GM12878 (cell line): ENCODE results near the gene GATAD2B. TPM values are rescaled to one million over a fixed set of nuclear protein-coding genes. Genes with fewer than 3 reads are reported as not detected.
A peak's percentile ranks its signal among the peaks of the same experiment; 100 is the strongest.

ENCODE experiments used
- ETV6 ChIP-seq, 2 experiments: fragments of 450-650 bp in 1 of 2; IDR thresholded peaks in 1 of 2; conservative IDR thresholded peaks in 1 of 2; 2 replicates each; pipeline ENCODE4 v1.6.1; 2014; ENCODE audit warnings: antibody characterized with exemption in 1 of 2, borderline replicate concordance in 1 of 2, low read depth in 1 of 2, mild to moderate bottlenecking in 1 of 2, moderate library complexity in 1 of 2
- FOS ChIP-seq: IDR thresholded peaks from 3 replicates; pipeline ENCODE4 v1.6.1; 2011; ENCODE audit warnings: borderline replicate concordance; ENCODE audit not compliant: insufficient read length; ENCODE audit errors: extremely low read depth
- KLF5 ChIP-seq: fragments of 450-650 bp; IDR thresholded peaks from 2 replicates; pipeline ENCODE4 v1.6.1; 2014; ENCODE audit warnings: mild to moderate bottlenecking; ENCODE audit not compliant: partially characterized antibody
- MEF2A ChIP-seq: IDR thresholded peaks from 2 replicates; pipeline ENCODE4 v1.6.1; 2011; ENCODE audit warnings: low read depth, mild to moderate bottlenecking, low read length, moderate library complexity; ENCODE audit not compliant: insufficient read depth
- POLR2A ChIP-seq: IDR thresholded peaks from 2 replicates; pipeline ENCODE4 v1.6.1; 2011; ENCODE audit warnings: low read depth, mild to moderate bottlenecking, low read length
- ZNF274 ChIP-seq: IDR thresholded peaks from one replicate; pipeline ENCODE4 v1.8.0; 2011; ENCODE audit not compliant: insufficient read length, insufficient read depth
- ZNF384 ChIP-seq: IDR thresholded peaks from 2 replicates; pipeline ENCODE4 v1.6.1; 2012; ENCODE audit warnings: low read depth, mild to moderate bottlenecking, low read length, improper control_type of control experiment, borderline replicate concordance
- polyA plus RNA-seq, 11 experiments: library from polyadenylated mRNA; depleted of rRNA in 4 of 11; unstranded in 6 of 11; stranded (reverse) in 5 of 11; fragments of >200 nt; fragmentation: Nextera tagmentation in 4 of 11; fragmentation: Illumina TruSeq in 1 of 11; extraction: Ambion mirVana in 4 of 11; extraction: Trizol in 1 of 11; gene quantifications; 1 replicate in 1 of 11; 2 replicates in 10 of 11; pipeline versions ENCODE4 v1.2.1 to v1.2.3, GENCODE V29; 2011 to 2016; ENCODE audit warnings: inconsistent platforms in 2 of 11, missing spikeins in 2 of 11, low read depth in 1 of 11
- total RNA-seq, 4 experiments: library from RNA; depleted of rRNA in 3 of 4; stranded (reverse); fragments of >200 nt in 3 of 4; fragmentation: Illumina TruSeq in 1 of 4; extraction: Trizol in 1 of 4; gene quantifications; 2 replicates each; pipeline versions ENCODE4 v1.2.1 to v1.2.3, GENCODE V29; 2013 to 2021
- TF ChIP-seq, protein P1 (sequence below): fragments of 450-650 bp; IDR thresholded peaks from 2 replicates; pipeline ENCODE4 v1.6.1; 2017; ENCODE audit warnings: mild to moderate bottlenecking, moderate library complexity
- TF ChIP-seq, protein P2 (sequence below): fragments of 150-350 bp; IDR thresholded peaks from 2 replicates; pipeline ENCODE4 v1.6.1; 2016; ENCODE audit warnings: low read depth, low read length
- TF ChIP-seq, protein P3 (sequence below): fragments of 450-650 bp; IDR thresholded peaks from 2 replicates; pipeline ENCODE4 v1.6.1; 2016; ENCODE audit warnings: mild to moderate bottlenecking, moderate library complexity, borderline replicate concordance
- TF ChIP-seq, protein P4 (sequence below): IDR thresholded peaks from 2 replicates; pipeline ENCODE4 v1.6.1; 2011; ENCODE audit warnings: mild to moderate bottlenecking, low read depth, low read length, moderate library complexity; ENCODE audit not compliant: insufficient replicate concordance
- TF ChIP-seq, protein P5 (sequence below): fragments of 450-650 bp; IDR thresholded peaks from 2 replicates; pipeline ENCODE4 v1.6.1; 2017; ENCODE audit warnings: mild to moderate bottlenecking

Gene GATAD2B
- total and polyA plus RNA-seq, 10 of the 15 experiments (the other 5 are each of a cell fraction or from before 2014, with no cell fraction given), result 2.4 to 63.1 (median 8.7) TPM

DNA sequence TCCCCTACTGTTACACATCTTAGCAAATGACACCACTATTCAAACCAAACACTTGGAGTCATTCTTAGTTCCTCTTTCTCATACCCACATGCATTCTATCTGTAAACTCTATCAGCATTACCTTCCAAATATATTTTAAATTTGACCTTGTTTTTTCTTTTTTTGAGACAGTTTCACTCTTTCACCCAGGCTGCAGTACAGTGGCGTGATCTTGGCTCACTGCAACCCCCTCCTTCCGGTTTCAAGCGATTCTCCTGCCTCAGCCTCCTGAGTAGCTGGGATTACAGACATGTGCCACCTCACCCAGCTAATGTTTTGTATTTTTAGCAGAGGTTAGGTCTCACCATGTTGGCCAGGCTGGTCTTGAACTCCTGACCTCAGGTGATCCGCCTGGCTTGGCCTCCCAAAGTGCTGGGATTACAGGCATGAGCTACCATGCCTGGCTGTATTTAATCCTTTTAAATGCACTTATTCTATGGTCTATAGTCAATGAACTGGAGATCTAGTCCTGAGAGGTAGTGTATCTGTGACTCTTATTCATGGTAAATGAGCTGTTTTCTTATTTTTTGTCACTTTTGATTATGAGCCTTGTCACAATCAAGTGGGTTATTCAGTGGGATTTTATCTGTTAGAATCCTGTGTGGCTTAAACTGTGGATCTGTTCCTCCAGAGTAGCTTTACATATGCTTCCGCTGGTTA lies 73.1 kb downstream of the GATAD2B start (continued):
- TF ChIP-seq, protein P1, sequence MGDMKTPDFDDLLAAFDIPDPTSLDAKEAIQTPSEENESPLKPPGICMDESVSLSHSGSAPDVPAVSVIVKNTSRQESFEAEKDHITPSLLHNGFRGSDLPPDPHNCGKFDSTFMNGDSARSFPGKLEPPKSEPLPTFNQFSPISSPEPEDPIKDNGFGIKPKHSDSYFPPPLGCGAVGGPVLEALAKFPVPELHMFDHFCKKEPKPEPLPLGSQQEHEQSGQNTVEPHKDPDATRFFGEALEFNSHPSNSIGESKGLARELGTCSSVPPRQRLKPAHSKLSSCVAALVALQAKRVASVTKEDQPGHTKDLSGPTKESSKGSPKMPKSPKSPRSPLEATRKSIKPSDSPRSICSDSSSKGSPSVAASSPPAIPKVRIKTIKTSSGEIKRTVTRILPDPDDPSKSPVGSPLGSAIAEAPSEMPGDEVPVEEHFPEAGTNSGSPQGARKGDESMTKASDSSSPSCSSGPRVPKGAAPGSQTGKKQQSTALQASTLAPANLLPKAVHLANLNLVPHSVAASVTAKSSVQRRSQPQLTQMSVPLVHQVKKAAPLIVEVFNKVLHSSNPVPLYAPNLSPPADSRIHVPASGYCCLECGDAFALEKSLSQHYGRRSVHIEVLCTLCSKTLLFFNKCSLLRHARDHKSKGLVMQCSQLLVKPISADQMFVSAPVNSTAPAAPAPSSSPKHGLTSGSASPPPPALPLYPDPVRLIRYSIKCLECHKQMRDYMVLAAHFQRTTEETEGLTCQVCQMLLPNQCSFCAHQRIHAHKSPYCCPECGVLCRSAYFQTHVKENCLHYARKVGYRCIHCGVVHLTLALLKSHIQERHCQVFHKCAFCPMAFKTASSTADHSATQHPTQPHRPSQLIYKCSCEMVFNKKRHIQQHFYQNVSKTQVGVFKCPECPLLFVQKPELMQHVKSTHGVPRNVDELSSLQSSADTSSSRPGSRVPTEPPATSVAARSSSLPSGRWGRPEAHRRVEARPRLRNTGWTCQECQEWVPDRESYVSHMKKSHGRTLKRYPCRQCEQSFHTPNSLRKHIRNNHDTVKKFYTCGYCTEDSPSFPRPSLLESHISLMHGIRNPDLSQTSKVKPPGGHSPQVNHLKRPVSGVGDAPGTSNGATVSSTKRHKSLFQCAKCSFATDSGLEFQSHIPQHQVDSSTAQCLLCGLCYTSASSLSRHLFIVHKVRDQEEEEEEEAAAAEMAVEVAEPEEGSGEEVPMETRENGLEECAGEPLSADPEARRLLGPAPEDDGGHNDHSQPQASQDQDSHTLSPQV, result no peak
- TF ChIP-seq, protein P2, sequence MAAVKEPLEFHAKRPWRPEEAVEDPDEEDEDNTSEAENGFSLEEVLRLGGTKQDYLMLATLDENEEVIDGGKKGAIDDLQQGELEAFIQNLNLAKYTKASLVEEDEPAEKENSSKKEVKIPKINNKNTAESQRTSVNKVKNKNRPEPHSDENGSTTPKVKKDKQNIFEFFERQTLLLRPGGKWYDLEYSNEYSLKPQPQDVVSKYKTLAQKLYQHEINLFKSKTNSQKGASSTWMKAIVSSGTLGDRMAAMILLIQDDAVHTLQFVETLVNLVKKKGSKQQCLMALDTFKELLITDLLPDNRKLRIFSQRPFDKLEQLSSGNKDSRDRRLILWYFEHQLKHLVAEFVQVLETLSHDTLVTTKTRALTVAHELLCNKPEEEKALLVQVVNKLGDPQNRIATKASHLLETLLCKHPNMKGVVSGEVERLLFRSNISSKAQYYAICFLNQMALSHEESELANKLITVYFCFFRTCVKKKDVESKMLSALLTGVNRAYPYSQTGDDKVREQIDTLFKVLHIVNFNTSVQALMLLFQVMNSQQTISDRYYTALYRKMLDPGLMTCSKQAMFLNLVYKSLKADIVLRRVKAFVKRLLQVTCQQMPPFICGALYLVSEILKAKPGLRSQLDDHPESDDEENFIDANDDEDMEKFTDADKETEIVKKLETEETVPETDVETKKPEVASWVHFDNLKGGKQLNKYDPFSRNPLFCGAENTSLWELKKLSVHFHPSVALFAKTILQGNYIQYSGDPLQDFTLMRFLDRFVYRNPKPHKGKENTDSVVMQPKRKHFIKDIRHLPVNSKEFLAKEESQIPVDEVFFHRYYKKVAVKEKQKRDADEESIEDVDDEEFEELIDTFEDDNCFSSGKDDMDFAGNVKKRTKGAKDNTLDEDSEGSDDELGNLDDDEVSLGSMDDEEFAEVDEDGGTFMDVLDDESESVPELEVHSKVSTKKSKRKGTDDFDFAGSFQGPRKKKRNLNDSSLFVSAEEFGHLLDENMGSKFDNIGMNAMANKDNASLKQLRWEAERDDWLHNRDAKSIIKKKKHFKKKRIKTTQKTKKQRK, result no peak
- TF ChIP-seq FOS (no peak), POLR2A (no peak), KLF5 (no peak), ZNF274 (no peak), ETV6 (conservative IDR thresholded peaks at IDR 0.05 in 1 of 2, IDR thresholded peaks at IDR 0.05 in 1 of 2; ENCODE audit: borderline replicate concordance in 1 of 2, low read depth in 1 of 2) (peak in 1 of 2 experiments; percentile 60; a peak in 1 of 4 replicates), ZNF384 (0 out of 2 replicates have a peak, but pooled peaks have one; percentile 25), MEF2A (peak; percentile 77; the same call in 1 of the 2 replicates)
- TF ChIP-seq, protein P3, sequence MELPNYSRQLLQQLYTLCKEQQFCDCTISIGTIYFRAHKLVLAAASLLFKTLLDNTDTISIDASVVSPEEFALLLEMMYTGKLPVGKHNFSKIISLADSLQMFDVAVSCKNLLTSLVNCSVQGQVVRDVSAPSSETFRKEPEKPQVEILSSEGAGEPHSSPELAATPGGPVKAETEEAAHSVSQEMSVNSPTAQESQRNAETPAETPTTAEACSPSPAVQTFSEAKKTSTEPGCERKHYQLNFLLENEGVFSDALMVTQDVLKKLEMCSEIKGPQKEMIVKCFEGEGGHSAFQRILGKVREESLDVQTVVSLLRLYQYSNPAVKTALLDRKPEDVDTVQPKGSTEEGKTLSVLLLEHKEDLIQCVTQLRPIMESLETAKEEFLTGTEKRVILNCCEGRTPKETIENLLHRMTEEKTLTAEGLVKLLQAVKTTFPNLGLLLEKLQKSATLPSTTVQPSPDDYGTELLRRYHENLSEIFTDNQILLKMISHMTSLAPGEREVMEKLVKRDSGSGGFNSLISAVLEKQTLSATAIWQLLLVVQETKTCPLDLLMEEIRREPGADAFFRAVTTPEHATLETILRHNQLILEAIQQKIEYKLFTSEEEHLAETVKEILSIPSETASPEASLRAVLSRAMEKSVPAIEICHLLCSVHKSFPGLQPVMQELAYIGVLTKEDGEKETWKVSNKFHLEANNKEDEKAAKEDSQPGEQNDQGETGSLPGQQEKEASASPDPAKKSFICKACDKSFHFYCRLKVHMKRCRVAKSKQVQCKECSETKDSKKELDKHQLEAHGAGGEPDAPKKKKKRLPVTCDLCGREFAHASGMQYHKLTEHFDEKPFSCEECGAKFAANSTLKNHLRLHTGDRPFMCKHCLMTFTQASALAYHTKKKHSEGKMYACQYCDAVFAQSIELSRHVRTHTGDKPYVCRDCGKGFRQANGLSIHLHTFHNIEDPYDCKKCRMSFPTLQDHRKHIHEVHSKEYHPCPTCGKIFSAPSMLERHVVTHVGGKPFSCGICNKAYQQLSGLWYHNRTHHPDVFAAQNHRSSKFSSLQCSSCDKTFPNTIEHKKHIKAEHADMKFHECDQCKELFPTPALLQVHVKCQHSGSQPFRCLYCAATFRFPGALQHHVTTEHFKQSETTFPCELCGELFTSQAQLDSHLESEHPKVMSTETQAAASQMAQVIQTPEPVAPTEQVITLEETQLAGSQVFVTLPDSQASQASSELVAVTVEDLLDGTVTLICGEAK, result peak; percentile 26; the same call in 1 of the 2 replicates
- TF ChIP-seq, protein P4, sequence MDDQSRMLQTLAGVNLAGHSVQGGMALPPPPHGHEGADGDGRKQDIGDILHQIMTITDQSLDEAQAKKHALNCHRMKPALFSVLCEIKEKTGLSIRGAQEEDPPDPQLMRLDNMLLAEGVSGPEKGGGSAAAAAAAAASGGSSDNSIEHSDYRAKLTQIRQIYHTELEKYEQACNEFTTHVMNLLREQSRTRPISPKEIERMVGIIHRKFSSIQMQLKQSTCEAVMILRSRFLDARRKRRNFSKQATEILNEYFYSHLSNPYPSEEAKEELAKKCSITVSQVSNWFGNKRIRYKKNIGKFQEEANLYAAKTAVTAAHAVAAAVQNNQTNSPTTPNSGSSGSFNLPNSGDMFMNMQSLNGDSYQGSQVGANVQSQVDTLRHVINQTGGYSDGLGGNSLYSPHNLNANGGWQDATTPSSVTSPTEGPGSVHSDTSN, result no peak
- TF ChIP-seq, protein P5, sequence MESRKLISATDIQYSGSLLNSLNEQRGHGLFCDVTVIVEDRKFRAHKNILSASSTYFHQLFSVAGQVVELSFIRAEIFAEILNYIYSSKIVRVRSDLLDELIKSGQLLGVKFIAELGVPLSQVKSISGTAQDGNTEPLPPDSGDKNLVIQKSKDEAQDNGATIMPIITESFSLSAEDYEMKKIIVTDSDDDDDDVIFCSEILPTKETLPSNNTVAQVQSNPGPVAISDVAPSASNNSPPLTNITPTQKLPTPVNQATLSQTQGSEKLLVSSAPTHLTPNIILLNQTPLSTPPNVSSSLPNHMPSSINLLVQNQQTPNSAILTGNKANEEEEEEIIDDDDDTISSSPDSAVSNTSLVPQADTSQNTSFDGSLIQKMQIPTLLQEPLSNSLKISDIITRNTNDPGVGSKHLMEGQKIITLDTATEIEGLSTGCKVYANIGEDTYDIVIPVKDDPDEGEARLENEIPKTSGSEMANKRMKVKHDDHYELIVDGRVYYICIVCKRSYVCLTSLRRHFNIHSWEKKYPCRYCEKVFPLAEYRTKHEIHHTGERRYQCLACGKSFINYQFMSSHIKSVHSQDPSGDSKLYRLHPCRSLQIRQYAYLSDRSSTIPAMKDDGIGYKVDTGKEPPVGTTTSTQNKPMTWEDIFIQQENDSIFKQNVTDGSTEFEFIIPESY, result 0 out of 2 replicates have a peak, but pooled peaks have one; percentile 9
